Inflammatory macrophage (primary cell): ENCODE measurements around the gene GJB2.
"Not testable (repeated sequence)": the region's sequence is repeated elsewhere in the genome, so short reads cannot be mapped to it uniquely, and the experiment has no call there.

ENCODE experiments used
- DNase-seq, 2 donors: peaks; one replicate each; pipeline ENCODE4 v3.0.0-alpha.2; 2020 to 2022

The GJB2 gene

DNA sequence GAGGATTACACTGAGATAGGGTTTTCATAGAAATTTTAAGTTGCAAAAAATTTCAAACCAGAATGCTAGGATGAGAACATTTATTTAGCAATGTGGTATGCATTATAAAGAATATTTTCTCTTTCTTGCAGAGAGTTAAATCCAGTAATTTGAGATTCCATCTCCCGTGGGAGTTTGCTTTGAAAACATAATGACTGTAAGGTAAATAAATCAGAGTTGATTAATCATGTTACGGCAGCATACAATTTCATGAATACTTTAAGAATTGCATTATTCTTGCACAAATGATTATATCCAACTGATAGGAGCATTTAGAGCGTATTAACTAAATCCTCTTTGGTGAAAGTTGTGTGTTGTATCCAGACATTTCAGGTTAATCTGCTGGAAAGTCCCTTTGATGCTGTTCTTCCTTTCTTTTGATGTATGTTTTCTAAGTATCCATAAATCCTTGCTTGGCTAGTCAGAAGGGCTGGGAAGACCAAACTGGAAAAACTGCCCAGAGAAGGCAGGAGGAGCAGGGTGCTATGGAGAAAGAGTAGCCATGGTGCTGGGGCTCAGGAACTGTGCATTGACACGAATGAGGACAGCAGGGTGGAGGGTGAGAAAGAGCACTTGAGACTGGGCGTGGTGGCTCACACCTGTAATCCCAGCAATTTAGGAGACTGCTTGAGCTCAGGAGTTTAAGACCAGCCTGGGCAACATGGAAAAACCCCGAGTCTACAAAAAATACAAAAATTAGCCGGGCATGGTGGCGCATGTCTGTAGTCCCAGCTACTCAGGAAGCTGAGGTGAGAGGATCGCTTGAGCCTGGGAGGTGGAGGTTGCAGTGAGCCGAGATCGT lies 27.1 kb downstream of the GJB2 start:
- no peak for DNase-seq

DNA sequence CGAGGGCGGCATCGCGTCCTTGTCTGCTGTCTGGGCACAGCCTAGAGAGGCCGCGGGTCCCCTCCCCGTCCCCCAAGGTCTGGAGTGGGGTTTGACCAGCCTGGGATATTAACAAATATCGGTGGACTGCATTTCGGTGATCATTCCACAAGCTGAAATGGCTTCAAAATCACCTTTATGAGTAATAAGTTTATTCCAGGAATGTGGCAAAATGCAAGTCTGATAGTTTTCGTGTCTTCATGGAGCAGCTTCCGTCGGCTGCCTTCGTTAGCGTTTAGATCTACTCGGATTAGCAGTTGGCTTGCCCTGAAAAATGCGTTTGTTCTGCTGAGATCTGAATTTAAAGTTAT lies 30.8 kb downstream of the GJB2 start:
- no peak for DNase-seq

DNA sequence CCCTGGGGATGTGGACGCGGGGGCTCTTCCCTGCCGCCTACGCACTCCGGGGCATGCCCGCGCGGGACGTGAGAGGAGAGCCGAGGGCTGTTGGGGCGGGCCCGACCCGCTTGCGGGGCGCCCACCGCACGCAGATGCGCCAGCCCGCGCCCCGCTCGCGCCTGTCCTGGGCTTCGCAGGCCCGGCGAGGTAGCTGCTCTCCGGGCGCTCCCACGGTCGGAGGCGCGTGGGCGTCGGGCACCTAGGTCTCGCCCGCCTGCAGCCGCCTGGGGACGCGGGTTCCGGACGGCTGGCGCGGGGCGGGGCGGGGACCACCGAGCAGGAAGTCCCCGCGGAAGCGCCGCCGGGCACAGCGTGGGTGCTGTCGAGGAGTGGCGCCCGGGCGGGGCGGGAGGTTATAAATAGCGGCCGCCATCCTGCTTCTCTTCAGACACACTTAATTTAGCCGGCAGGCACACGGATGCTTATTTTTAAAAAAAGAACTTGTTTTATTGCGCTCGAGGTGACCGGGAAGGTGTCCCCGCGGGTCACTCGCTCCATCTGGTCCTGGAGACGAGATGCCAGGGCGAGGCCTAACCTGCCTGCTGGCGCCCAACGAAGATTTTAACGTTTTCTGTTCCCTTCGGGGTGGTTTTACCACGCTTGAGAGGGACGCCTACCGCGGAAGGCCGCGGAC lies 31.3 kb downstream of the GJB2 start:
- peak; percentile 16 to 49 for DNase-seq

DNA sequence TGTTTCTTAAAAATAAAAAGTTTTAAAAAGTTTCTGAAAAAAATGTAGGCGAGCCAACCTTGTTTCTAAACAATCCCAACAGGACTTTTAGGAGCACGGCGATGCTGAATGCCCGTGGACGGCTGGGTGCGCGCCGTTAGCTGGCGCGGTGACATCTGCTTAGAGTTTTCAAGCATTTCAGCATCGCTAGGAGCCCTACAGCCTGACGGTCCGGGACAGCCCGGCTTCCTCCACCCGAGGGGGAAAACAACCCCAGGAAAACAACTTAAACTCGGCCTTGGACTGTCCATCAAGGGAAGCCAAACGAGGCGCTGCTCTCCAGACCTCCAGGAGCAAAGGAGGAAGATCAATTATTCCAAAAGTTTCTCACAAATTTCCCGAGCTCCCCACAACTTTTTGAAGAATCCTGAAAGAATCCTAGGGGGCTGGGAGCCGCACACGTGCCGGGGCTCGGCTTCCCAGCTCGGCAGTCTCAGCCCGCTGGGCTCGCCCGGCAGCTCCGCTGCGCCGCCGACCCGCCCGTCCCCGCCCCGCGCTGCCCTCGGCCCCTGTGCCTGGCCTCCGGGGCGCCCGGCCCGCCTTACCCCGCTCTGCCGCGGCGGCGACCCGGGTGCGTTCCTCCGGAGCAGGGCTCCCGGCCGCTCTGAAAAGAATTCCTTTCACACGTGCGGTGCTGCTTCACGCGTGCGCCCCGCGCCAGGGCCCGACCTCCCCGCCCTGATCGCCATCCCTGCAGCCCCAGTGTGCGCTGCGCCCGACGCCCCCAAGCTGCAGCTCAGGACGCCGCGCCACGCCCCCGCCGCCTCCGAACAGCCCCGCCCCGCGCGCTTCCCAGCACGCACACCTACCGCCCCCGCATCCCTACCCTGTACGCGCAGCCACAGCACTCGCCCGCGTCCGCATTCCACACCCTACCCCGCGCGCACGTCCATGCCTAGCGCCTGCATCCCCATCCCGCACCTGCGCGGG lies 32.1 kb downstream of the GJB2 start, which contains the start of gene GJA3:
Gene GJA3 (minus strand): TSS at position 747 of the 969 bp plus-strand sequence. CDS start 17,764 bp downstream, outside the sequence.
- DNase-seq, result no peak

DNA sequence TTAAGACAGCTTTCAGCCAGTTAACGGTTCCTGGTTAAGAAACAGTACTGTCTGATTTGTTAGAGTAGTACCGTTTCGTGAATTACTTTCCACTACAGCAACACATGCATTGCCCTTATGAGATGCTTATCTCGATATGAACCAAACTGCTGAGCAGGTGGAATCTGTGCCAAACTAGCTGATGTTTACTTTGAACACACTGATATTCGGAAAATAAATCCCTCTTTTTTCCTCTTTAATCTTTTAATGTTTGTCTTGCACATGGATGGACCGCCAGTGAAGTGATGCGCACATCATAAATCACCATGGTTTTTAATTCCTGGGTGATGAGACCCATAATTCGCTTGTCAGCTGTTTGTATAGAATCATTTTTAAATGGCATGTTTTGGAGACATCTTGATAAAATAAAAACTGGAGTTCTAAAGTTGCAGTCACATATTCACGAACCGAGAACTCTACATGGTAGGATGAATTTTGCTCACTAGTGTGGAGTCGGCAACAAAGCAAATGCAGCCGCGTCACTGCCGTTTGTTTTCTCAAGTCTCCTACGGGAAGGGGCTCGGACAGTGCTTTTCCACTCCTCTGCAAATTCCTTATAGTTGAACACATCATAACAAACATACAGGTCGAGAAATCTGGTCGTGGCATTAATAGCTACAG lies 33.0 kb downstream of the GJB2 start:
- DNase-seq, result no peak

DNA sequence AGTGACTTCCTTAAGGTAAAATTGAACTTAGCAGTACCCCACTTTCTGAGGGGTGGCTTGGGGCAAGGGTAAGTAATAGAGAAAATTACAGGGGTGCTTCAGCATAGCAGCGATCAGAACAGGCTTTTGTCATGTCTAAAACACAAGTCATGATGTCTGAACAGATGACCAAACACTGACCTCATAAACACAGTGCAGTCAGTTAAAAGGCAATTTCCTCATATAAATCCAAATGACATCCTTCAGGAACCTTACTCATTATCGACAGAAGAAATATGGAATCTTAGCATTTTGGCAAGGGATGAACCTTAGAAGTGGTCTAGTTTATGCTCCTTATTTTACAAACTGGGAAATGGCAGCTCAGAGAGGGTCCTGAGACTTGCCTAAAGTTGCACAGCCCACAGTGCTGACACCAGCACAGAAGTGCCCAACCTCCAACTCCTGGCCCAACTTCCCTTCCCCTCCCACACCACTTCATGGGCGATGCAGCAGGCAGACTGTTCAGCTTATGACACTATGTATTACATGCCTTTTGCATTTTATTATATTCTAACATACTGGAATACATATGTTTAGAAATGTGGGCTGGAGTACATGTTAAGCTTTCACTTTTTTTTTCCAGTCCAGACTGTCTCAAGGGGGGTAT lies 35.5 kb downstream of the GJB2 start:
- DNase-seq, result peak; percentile 72 to 83

DNA sequence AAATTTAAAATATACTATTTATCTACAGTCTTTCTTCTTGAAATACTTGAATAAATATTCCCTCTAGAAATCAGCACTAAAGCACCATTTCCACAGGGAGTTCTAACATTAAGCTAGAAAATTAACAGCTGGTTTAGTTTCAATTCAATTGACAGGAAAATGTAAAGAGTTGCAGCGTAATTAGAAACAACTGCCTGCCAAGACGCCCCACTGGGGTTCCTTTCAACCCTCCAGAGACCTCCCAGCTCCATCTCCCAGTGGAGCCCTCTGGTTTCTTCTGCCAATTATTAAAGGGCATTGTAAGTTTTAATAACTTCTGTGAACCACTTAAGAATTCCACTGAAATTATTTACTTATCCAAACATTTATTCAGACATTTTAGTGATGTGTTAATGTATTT lies 36.0 kb downstream of the GJB2 start:
- DNase-seq, result no peak

DNA sequence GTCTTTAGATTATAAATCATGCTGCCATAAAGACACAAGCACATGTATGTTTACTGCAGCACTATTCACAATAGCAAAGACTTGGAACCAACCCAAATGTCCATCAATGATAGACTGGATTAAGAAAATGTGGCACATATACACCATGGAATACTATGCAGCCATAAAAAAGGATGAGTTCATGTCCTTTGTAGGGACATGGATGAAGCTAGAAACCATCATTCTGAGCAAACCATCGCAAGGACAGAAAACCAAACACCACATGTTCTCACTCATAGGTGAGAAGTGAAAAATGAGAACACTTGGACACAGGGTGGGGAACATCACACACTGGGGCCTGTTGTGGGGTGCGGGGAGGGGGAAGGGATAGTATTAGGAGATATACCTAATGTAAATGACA lies 39.4 kb downstream of the GJB2 start:
- not testable (repeated sequence) for DNase-seq

DNA sequence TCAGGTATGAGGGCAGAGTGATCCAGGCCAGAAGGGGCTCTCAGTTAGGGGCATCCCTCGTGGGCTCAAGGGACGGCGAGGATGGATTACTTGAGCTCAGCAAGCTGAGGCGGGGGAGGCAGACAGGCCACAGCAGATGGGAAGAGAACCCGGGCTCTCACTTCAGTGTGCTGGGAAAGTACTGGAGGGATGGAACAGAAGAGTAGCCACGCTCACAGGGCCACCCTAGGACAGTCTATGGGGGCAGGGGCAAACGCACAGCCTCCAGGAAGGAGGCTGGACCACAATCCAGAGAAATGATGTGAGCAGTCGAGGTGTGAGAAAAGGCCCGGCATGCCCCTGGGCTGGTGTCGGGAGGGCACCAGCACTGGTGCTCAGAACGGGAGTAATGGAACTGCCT lies 41.1 kb downstream of the GJB2 start:
- no peak for DNase-seq

DNA sequence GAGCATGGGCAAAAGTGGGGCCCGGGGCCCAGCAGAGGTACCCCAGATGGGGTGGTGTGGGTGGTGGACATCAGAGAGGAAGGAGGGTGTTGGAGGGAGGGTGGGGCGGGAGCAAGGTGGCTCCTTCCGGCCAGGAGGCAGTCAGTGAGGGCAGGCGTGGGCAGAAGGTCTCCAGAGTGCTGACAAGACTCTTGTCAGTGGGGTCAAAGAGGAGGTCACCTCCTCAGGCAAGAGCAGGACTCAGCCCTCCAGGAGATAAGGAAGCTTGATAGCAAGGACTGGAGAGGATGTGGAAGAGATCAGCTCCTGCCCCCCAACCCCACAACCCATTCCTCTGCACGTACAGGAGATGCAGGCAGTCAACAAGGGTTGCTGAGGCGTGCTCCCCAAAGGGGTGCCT lies 41.7 kb downstream of the GJB2 start:
- no peak for DNase-seq

DNA sequence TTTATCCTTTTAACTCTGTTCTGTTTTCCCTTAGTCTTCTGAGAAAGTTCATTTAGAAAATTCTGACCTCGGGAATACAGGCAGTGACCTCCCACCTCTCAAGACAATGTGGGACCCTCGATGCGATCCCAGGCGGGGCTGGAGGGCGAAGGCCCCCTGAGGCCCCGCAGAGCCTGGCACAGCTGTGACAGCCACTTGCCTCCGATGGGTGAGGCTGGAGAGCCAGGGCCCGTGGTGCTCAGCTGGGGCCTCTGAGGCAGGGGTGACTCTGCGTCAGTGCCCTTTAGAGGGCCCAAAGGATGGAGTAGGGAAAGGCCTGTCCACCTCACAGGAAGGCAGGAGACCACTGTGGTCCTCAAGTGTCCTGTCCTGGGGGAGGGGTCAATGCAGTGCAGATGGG lies 42.2 kb downstream of the GJB2 start:
- DNase-seq, result no peak

DNA sequence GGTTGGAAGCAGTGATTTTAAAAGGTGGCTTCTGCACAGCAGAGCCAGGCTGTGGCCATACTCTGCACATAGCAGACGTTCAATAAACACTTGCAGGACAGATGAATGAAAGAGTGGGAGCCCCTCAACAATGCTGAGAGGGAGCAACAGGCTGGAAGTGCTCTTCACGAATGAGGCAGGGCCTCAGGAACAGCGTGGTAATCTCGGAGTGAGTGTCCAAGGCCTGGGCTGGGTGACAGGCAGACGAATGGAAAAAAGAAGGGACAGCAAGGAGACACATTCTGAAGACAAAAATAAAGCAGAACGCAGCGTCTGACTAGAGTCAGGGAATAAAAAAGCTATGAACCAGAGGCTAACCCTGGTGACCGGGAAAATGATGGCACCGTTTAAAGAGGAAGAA lies 43.0 kb downstream of the GJB2 start:
- DNase-seq, result no peak

DNA sequence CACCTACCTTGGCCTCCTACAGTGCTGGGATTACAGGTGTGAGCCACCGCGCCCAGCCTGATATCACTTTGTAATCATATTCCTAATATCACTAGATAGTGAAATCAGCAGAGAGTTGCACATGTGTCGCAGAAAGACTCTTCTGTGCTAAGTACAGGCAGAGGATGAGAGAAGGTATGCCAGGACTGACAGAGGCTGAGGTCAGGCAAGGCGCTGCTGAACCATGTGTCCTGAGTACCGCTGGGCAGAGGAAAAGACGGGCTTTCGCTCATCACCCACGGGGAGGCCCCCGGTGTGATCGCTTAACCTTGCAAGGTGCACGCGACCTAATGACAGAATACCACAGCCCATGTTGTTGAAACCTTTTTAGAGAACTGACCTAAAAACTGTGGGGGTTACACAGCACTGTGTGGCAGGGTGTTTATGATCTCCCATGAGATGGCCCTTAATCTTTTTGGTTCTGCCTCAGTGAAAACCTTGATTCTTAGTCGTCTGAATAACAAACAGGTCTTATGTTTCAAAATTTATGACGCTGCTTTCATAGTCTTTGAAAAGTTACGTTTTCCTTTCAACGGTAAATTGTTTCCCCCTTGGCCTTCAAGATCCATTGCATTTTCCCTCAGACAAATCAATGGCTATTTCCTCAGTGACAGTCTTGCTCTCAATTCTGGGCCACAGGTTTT lies 44.1 kb downstream of the GJB2 start:
- no peak for DNase-seq

DNA sequence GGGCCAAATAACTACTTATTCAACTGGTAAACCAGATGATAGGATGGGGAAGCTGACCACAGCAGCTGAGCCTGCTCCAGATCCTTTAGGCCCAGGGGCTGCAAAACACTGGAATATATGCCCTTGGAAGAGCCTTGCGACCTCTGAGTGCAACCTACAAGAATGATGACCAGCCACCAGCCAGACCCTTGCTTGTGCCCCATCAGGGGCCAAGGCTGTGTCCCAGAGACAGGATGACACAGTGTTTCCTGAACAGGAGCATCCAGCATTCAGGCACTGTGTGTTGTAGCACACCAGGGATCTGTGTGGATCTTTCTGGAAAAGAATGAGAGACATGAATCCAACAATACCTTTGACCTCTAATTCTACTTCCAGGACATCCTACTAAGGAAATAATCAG lies 46.4 kb downstream of the GJB2 start:
- no peak for DNase-seq

DNA sequence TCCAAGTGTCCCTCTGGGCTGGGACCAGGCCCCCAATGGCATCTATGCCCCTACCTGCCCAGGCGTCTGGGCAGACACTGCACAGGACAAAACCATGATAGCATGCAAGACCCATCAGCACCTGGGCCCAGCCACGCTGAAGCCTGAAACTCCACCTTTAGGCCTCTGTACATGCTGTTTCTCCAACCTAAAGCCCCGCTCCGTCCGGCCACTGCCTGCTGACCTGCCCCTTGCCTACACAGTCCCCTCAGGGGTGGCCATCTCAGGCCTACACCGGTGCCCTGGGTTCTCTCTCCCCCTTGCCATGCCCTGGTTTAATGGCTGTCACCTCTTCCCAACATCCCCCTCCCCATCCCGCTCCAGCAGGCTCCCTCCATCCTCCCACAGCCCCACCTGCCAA lies 47.2 kb downstream of the GJB2 start:
- DNase-seq, result no peak

DNA sequence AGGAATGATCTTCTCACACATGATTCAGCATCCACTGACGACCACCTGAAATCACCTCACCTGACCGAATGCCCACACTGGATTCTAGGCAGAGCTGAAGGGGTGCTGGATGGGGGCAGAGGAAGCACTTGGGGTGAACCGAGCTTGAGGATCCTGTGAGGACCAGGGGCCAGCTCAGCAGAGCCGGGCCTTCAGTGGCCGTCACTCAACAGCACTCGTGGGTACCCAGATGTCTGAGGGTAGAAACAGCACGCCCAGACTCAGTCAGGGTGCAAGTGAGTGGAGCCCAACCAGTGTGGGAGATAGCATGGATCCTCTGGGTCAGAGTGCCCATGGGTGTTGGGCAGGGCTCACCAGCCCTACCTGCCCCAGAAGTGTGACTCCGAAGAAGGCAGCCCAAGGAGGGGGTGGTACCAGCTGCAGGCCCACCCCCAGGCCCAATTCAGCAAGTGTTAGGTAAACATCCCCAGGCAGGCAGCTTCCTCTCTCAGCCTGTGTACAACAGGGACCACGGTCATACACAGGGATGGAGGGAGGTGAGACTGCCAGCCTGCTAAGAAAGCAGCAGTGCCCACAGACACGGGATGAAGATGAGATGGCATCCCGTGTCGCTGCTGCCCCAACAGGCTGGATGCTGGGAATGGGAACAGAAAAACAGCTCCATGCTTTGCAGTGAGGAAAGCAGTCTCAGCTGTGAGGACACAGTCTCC lies 48.4 kb downstream of the GJB2 start:
- DNase-seq, result no peak

DNA sequence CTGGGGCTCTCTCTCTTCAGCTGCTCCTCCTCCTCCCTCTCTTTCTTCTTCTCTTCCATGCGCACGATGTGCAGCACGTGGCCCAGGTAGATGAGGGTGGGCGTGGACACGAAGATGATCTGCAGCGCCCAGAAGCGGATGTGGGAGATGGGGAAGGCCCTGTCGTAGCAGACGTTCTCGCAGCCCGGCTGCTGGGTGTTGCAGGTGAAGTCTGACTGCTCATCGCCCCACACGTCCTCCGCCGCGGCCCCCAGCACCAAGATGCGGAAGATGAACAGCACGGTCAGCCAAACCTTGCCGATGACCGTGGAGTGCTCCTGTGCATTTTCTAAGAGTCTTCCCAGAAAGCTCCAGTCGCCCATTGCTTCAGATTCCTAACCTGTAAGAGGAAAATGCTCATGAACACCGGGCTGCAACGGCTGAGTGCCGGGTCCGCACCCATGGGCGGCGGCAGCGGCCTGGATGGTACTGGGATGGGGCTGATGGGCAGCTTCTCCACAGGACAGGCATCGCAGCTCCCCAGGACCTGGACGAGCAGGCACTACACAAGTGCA lies 49.7 kb downstream of the GJB2 start:
- DNase-seq, result no peak

DNA sequence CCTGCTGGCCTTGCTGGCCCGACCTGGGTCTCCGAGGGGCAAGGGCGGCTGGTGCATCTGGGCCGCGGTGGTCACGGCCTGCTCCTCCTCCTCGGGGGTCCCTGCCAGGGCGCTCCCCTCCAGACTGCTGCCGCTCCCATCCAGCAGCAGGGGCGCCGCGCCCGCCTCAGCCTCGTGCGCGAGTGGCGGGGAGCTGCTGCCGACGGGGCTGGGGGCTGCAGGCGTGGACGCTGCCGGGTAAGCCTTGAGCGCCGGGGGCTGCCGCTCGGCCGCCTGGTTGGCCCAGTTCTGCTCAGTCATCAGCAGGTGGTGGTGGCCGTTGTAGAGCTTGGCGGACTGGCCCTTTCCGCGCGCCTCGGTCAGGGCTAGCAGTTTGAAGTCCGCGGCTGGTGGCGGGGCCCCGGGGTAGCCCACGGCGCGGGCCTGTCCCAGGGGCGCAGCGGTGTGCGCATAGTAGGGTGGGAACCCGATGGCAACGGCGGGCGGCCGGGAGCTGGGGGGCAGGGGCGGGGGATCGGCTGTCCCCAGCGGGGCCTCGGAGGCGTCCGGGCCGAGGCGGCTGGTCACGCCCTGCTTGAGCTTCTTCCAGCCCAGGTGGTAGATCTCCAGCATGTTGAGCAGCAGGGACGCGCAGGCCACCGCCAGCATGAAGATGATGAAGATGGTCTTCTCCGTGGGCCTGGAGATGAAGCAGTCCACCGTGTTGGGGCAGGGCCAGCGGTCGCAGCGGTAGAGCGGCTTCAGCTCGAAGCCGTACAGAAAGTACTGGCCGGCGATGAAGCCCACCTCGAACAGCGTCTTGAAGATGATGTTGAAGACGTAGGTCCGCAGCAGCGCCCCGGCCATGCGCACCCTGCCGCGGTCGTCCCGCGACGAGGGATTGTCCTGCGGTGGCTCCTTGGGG lies 50.5 kb downstream of the GJB2 start:
- no peak for DNase-seq
